HepG2 (cell line): ENCODE data around the gene NPR3. TPM values are rescaled to one million over a fixed set of nuclear protein-coding genes. Genes with fewer than 3 reads are reported as not detected.

Experiments
- CBX2 ChIP-seq, 2 experiments: fragments of 200-600 bp in 1 of 2; sonication (generic); formaldehyde crosslinking in 1 of 2; IDR thresholded peaks; 2 replicates each; pipeline versions ENCODE4 v1.7.0 to v1.8.1; 2018 to 2022; ENCODE audit warnings: low read depth in 2 of 2, low read length in 1 of 2, mild to moderate bottlenecking in 1 of 2, missing genetic modification reagents in 1 of 2
- GABPA ChIP-seq, 2 experiments: IDR thresholded peaks; 2 replicates each; pipeline ENCODE4 v1.6.1; 2011 to 2016; ENCODE audit warnings: low read depth in 2 of 2, low read length in 1 of 2, missing biosample characterization in 1 of 2, missing genetic modification characterization in 1 of 2
- IKZF1 ChIP-seq: fragments of 450-650 bp; IDR thresholded peaks from 2 replicates; pipeline ENCODE4 v1.7.1; 2016
- MYNN ChIP-seq: sonication (generic); formaldehyde crosslinking; IDR thresholded peaks from 2 replicates; pipeline ENCODE4 v1.4.0; 2020; ENCODE audit warnings: mild to moderate bottlenecking, low read depth, missing genetic modification reagents
- NFATC3 ChIP-seq: sonication (generic); formaldehyde crosslinking; IDR thresholded peaks from 2 replicates; pipeline ENCODE4 v1.5.1; 2020; ENCODE audit warnings: mild to moderate bottlenecking, missing genetic modification reagents
- NFYC ChIP-seq: IDR thresholded peaks from 2 replicates; pipeline ENCODE4 v1.6.1; 2016; ENCODE audit warnings: missing genetic modification reagents, missing compliant biosample characterization
- ONECUT2 ChIP-seq: sonication (generic); formaldehyde crosslinking; IDR thresholded peaks from 2 replicates; pipeline ENCODE4 v1.4.0; 2020; ENCODE audit warnings: missing genetic modification reagents
- PHF8 ChIP-seq: sonication (generic); formaldehyde crosslinking; IDR thresholded peaks from 2 replicates; pipeline ENCODE4 v1.5.0; 2020; ENCODE audit warnings: missing genetic modification reagents
- SAP130 ChIP-seq: IDR thresholded peaks from 2 replicates; pipeline ENCODE4 v1.6.1; 2016; ENCODE audit warnings: low read depth
- TBX2 ChIP-seq: sonication (generic); formaldehyde crosslinking; IDR thresholded peaks from 2 replicates; pipeline ENCODE4 v1.5.0; 2020; ENCODE audit warnings: missing genetic modification reagents, mild to moderate bottlenecking, borderline replicate concordance
- ZBTB21 ChIP-seq: sonication (generic); formaldehyde crosslinking; IDR thresholded peaks from 2 replicates; pipeline ENCODE4 v1.4.0; 2020; ENCODE audit warnings: missing genetic modification reagents
- ZBTB3 ChIP-seq: sonication (generic); formaldehyde crosslinking; IDR thresholded peaks from 2 replicates; pipeline ENCODE4 v1.4.0; 2020; ENCODE audit warnings: low read depth, mild to moderate bottlenecking, moderate library complexity, missing genetic modification reagents, borderline replicate concordance
- ZFX ChIP-seq: sonication (generic); formaldehyde crosslinking; IDR thresholded peaks from 2 replicates; pipeline ENCODE4 v1.4.0; 2020; ENCODE audit warnings: mild to moderate bottlenecking, low read depth, missing genetic modification reagents, moderate library complexity
- ZNF333 ChIP-seq: sonication (generic); formaldehyde crosslinking; IDR thresholded peaks from 2 replicates; pipeline ENCODE4 v1.4.0; 2020; ENCODE audit warnings: mild to moderate bottlenecking, missing genetic modification reagents, borderline replicate concordance
- ZNF557 ChIP-seq: sonication (generic); formaldehyde crosslinking; IDR thresholded peaks from 2 replicates; pipeline ENCODE4 v1.4.0; 2020; ENCODE audit warnings: missing genetic modification reagents
- ZNF605 ChIP-seq: sonication (generic); formaldehyde crosslinking; IDR thresholded peaks from 2 replicates; pipeline ENCODE4 v1.8.0; 2022; ENCODE audit warnings: mild to moderate bottlenecking, missing genetic modification reagents
- ZNF629 ChIP-seq: sonication (generic); formaldehyde crosslinking; conservative IDR thresholded peaks from 2 replicates; pipeline ENCODE4 v1.5.0; 2020; ENCODE audit warnings: missing genetic modification reagents
- ZNF761 ChIP-seq: sonication (generic); formaldehyde crosslinking; conservative IDR thresholded peaks from 2 replicates; pipeline ENCODE4 v1.4.0; 2020; ENCODE audit warnings: mild to moderate bottlenecking, missing genetic modification reagents
- ZNF792 ChIP-seq: IDR thresholded peaks from 2 replicates; pipeline ENCODE4 v1.6.1; 2016
- ZNF83 ChIP-seq: sonication (generic); formaldehyde crosslinking; IDR thresholded peaks from 2 replicates; pipeline ENCODE4 v1.4.0; 2020; ENCODE audit warnings: missing genetic modification reagents, mild to moderate bottlenecking, borderline replicate concordance
- polyA plus RNA-seq, 8 experiments: library from polyadenylated mRNA; depleted of rRNA in 3 of 8; stranded (reverse) in 7 of 8; unstranded in 1 of 8; fragments of >200 nt; fragmentation: Illumina TruSeq in 4 of 8; extraction: Trizol in 4 of 8; gene quantifications; 2 replicates each; pipeline versions ENCODE4 v1.2.1 to v1.2.3, GENCODE V29; 2011 to 2016; ENCODE audit warnings: low read depth in 4 of 8, missing spikeins in 1 of 8, mixed read lengths in 1 of 8; ENCODE audit not compliant: insufficient read depth in 1 of 8
- total RNA-seq, 5 experiments: library from RNA; depleted of rRNA; stranded (reverse); fragments of >200 nt; fragmentation: Illumina TruSeq; extraction: Trizol; gene quantifications; 2 replicates each; pipeline ENCODE4 v1.2.3, GENCODE V29; 2016; ENCODE audit warnings: low read depth in 1 of 5
- TF ChIP-seq, protein P1 (sequence below): IDR thresholded peaks from 2 replicates; pipeline ENCODE4 v1.6.1; 2016; ENCODE audit warnings: low read depth, missing genetic modification reagents, missing compliant biosample characterization
- TF ChIP-seq, protein P2 (sequence below): sonication (generic); formaldehyde crosslinking; IDR thresholded peaks from 2 replicates; pipeline ENCODE4 v1.4.0; 2020; ENCODE audit warnings: missing genetic modification reagents
- TF ChIP-seq, protein P3 (sequence below): sonication (generic); formaldehyde crosslinking; IDR thresholded peaks from 2 replicates; pipeline ENCODE4 v1.8.1; 2023; ENCODE audit warnings: mild to moderate bottlenecking, moderate library complexity, missing genetic modification reagents

Gene NPR3
- total and polyA plus RNA-seq, 2 of the 13 experiments (the other 11 are each of a cell fraction or from before 2014, with no cell fraction given), result 0.01 TPM; not detected in 1

DNA sequence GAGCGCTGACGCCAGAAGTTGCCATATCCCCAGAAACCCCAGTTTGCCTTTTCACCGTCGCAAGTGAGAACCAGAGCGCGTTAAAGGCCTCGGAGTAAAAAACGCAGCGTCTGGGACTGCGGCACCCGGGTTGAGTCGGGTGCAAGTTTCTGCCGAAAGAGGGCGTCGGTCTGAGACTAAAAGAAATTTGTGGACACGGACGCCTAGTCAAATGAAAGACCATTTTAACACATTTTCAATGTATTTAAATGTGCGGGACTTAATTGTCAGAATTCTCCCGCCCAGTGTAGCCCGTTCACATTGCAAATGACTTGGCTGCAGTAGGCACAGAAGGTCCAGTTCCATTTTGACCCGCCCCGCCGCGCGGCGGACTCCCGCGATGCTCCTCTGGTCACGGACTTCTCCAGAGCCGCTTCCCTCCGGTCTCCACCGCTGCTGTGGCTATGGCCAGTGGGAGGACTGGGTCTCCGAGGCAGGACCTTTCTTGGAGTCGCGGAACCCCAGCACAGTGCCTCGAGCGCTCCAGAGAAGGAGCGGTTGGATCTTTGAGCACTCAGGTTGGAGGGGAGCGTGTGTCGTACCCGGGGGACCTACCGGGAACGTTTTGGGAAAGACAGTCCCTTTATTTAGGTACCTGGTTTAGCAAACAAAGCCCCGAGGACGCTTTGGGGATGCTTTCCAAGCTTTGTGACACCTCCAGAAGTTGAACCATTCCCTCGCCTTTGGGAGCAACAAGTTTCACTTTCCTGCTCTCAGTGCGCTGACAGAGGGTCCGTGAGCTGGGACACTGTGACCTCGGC, 1.2 kb upstream of the NPR3 start (continued):
- TF ChIP-seq, protein P1, sequence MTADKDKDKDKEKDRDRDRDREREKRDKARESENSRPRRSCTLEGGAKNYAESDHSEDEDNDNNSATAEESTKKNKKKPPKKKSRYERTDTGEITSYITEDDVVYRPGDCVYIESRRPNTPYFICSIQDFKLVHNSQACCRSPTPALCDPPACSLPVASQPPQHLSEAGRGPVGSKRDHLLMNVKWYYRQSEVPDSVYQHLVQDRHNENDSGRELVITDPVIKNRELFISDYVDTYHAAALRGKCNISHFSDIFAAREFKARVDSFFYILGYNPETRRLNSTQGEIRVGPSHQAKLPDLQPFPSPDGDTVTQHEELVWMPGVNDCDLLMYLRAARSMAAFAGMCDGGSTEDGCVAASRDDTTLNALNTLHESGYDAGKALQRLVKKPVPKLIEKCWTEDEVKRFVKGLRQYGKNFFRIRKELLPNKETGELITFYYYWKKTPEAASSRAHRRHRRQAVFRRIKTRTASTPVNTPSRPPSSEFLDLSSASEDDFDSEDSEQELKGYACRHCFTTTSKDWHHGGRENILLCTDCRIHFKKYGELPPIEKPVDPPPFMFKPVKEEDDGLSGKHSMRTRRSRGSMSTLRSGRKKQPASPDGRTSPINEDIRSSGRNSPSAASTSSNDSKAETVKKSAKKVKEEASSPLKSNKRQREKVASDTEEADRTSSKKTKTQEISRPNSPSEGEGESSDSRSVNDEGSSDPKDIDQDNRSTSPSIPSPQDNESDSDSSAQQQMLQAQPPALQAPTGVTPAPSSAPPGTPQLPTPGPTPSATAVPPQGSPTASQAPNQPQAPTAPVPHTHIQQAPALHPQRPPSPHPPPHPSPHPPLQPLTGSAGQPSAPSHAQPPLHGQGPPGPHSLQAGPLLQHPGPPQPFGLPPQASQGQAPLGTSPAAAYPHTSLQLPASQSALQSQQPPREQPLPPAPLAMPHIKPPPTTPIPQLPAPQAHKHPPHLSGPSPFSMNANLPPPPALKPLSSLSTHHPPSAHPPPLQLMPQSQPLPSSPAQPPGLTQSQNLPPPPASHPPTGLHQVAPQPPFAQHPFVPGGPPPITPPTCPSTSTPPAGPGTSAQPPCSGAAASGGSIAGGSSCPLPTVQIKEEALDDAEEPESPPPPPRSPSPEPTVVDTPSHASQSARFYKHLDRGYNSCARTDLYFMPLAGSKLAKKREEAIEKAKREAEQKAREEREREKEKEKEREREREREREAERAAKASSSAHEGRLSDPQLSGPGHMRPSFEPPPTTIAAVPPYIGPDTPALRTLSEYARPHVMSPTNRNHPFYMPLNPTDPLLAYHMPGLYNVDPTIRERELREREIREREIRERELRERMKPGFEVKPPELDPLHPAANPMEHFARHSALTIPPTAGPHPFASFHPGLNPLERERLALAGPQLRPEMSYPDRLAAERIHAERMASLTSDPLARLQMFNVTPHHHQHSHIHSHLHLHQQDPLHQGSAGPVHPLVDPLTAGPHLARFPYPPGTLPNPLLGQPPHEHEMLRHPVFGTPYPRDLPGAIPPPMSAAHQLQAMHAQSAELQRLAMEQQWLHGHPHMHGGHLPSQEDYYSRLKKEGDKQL, result no peak
- TF ChIP-seq ZNF761 (CRISPR knock-in tag) (no peak), PHF8 (no peak), MYNN (CRISPR knock-in tag) (no peak), ZNF557 (CRISPR knock-in tag) (no peak), ZFX (CRISPR knock-in tag) (no peak), GABPA (IDR thresholded peaks at IDR 0.05; ENCODE audit: low read depth, low read length) (no peak), GABPA (CRISPR knock-in tag; IDR thresholded peaks at IDR 0.05; ENCODE audit: low read depth) (no peak), ZNF83 (no peak), ZNF333 (CRISPR knock-in tag) (0 out of 2 replicates have a peak, but pooled peaks have one; percentile 26), SAP130 (no peak), TBX2 (CRISPR knock-in tag) (no peak), IKZF1 (no peak), ZNF792 (no peak), ZBTB21 (CRISPR knock-in tag) (no peak), NFATC3 (CRISPR knock-in tag) (no peak), ONECUT2 (CRISPR knock-in tag) (no peak), CBX2 (IDR thresholded peaks at IDR 0.05; ENCODE audit: low read depth, low read length) (no peak), CBX2 (CRISPR knock-in tag; IDR thresholded peaks at IDR 0.05; ENCODE audit: low read depth) (no peak), NFYC (CRISPR knock-in tag) (no peak), ZBTB3 (CRISPR knock-in tag) (no peak), ZNF605 (CRISPR knock-in tag) (no peak), ZNF629 (CRISPR knock-in tag) (no peak)
- TF ChIP-seq, protein P2, sequence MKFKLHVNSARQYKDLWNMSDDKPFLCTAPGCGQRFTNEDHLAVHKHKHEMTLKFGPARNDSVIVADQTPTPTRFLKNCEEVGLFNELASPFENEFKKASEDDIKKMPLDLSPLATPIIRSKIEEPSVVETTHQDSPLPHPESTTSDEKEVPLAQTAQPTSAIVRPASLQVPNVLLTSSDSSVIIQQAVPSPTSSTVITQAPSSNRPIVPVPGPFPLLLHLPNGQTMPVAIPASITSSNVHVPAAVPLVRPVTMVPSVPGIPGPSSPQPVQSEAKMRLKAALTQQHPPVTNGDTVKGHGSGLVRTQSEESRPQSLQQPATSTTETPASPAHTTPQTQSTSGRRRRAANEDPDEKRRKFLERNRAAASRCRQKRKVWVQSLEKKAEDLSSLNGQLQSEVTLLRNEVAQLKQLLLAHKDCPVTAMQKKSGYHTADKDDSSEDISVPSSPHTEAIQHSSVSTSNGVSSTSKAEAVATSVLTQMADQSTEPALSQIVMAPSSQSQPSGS (CRISPR knock-in tag), result 0 out of 2 replicates have a peak, but pooled peaks have one; percentile 13
- TF ChIP-seq, protein P3, sequence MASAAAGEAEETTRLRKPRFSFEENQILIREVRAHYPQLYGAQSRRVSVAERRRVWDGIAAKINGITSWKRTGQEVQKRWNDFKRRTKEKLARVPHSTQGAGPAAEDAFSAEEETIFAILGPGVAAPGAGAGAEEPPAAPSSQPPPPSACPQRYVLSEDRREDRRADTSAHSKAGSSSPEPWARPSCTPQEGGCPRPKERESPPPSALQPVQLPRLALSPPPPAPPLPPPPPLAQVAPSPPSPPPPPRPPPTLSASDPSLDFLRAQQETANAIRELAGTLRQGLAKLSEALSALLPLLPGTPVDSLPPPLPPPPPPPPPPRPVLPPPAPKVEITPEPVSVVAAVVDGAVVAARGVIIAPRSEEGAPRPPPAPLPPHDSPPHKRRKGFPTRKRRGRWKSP (CRISPR knock-in tag), result peak; percentile 48; the same call in 1 of the 2 replicates
